Panc1 (cell line): ENCODE results near the gene NCK2.

Source experiments
- POLR2AphosphoS5 ChIP-seq: IDR thresholded peaks from 2 replicates; pipeline ENCODE4 v1.6.1; 2012; ENCODE audit warnings: mild to moderate bottlenecking, low read depth, low read length, moderate library complexity
- SIN3A ChIP-seq: IDR thresholded peaks from 2 replicates; pipeline ENCODE4 v1.6.1; 2012; ENCODE audit warnings: low read depth, mild to moderate bottlenecking, low read length, moderate library complexity, borderline replicate concordance; ENCODE audit not compliant: insufficient read depth
- TF ChIP-seq, protein P1 (sequence below): fragments of 450-650 bp; IDR thresholded peaks from 2 replicates; pipeline ENCODE4 v1.5.1; 2017; ENCODE audit warnings: mild to moderate bottlenecking

DNA sequence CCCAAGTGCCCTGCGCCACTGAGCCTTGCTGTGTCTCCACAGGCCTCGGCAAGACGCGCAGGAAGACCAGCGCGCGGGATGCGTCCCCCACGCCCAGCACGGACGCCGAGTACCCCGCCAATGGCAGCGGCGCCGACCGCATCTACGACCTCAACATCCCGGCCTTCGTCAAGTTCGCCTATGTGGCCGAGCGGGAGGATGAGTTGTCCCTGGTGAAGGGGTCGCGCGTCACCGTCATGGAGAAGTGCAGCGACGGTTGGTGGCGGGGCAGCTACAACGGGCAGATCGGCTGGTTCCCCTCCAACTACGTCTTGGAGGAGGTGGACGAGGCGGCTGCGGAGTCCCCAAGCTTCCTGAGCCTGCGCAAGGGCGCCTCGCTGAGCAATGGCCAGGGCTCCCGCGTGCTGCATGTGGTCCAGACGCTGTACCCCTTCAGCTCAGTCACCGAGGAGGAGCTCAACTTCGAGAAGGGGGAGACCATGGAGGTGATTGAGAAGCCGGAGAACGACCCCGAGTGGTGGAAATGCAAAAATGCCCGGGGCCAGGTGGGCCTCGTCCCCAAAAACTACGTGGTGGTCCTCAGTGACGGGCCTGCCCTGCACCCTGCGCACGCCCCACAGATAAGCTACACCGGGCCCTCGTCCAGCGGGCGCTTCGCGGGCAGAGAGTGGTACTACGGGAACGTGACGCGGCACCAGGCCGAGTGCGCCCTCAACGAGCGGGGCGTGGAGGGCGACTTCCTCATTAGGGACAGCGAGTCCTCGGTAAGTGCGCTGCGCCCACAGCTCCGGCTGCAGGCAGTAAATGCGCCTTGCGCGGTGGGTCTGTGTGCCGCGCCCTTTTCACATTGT, 136.8 kb downstream of the NCK2 start:
- TF ChIP-seq, protein P1, sequence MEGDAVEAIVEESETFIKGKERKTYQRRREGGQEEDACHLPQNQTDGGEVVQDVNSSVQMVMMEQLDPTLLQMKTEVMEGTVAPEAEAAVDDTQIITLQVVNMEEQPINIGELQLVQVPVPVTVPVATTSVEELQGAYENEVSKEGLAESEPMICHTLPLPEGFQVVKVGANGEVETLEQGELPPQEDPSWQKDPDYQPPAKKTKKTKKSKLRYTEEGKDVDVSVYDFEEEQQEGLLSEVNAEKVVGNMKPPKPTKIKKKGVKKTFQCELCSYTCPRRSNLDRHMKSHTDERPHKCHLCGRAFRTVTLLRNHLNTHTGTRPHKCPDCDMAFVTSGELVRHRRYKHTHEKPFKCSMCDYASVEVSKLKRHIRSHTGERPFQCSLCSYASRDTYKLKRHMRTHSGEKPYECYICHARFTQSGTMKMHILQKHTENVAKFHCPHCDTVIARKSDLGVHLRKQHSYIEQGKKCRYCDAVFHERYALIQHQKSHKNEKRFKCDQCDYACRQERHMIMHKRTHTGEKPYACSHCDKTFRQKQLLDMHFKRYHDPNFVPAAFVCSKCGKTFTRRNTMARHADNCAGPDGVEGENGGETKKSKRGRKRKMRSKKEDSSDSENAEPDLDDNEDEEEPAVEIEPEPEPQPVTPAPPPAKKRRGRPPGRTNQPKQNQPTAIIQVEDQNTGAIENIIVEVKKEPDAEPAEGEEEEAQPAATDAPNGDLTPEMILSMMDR: no peak
- no peak for TF ChIP-seq POLR2AphosphoS5
- no peak for TF ChIP-seq SIN3A
